Keratinocyte (primary cell): ENCODE data around the gene TOM1. TPM values are rescaled to one million over a fixed set of nuclear protein-coding genes. Genes with fewer than 3 reads are reported as not detected.

ENCODE experiments used
- DNase-seq: peaks from one replicate; pipeline ENCODE4 v3.0.0-alpha.2; 2011; ENCODE audit warnings: low read depth, missing footprints, low spot score
- FAIRE-seq: peaks from 2 replicates; lab custom pipeline; 2011; peaks lifted over from hg19 to GRCh38; lab: Jason Lieb, UNC
- H2AFZ ChIP-seq: 2 replicates; pipeline ENCODE4 v1.6.0; 2012; ENCODE audit warnings: low read length, control low read depth, inconsistent platforms; ENCODE audit not compliant: control insufficient read depth
- H3K27ac ChIP-seq: 2 replicates; pipeline ENCODE4 v1.5.1; 2011; ENCODE audit warnings: low read length; ENCODE audit not compliant: control insufficient read depth, insufficient read depth
- H3K27me3 ChIP-seq: 3 replicates; pipeline ENCODE4 v1.6.0; 2011; ENCODE audit warnings: low read length; ENCODE audit not compliant: control insufficient read depth, insufficient read depth; ENCODE audit errors: extremely low read depth
- H3K36me3 ChIP-seq, 2 experiments: 2 replicates in 1 of 2; 3 replicates in 1 of 2; pipeline ENCODE4 v1.5.1; 2011; ENCODE audit warnings: low read length in 2 of 2, mild to moderate bottlenecking in 1 of 2; ENCODE audit not compliant: control insufficient read depth in 2 of 2, insufficient read depth in 2 of 2; ENCODE audit errors: extremely low read depth in 1 of 2
- H3K4me1 ChIP-seq: 3 replicates; pipeline ENCODE4 v1.5.1; 2011; ENCODE audit warnings: low read length; ENCODE audit not compliant: control insufficient read depth, insufficient read depth; ENCODE audit errors: extremely low read depth
- H3K4me2 ChIP-seq: 3 replicates; pipeline ENCODE4 v1.6.0; 2011; ENCODE audit warnings: low read depth, low read length; ENCODE audit not compliant: control insufficient read depth, insufficient read depth; ENCODE audit errors: extremely low read depth
- H3K4me3 ChIP-seq, 3 experiments: fragments of 200-600 bp in 1 of 3; sonication (generic) in 1 of 3; 2 replicates in 2 of 3; 3 replicates in 1 of 3; pipeline ENCODE4 v1.5.1; 2011 to 2016; ENCODE audit warnings: low read length in 3 of 3, mild to moderate bottlenecking in 3 of 3, control low read depth in 2 of 3, inconsistent platforms in 1 of 3, low read depth in 1 of 3, mixed read lengths in 1 of 3, mixed run types in 1 of 3, moderate library complexity in 1 of 3; ENCODE audit not compliant: control insufficient read depth in 2 of 3, insufficient read depth in 2 of 3; ENCODE audit errors: extremely low read depth in 1 of 3
- H3K79me2 ChIP-seq: 2 replicates; pipeline ENCODE4 v1.6.0; 2012; ENCODE audit warnings: low read length; ENCODE audit not compliant: control insufficient read depth, insufficient read depth
- H3K9ac ChIP-seq: 3 replicates; pipeline ENCODE4 v1.6.0; 2011; ENCODE audit warnings: low read length; ENCODE audit not compliant: control insufficient read depth, insufficient read depth; ENCODE audit errors: extremely low read depth
- H3K9me1 ChIP-seq: 3 replicates; pipeline ENCODE4 v1.6.0; 2011; ENCODE audit warnings: low read length; ENCODE audit not compliant: control insufficient read depth, insufficient read depth; ENCODE audit errors: extremely low read depth
- H3K9me3 ChIP-seq: 2 replicates; pipeline ENCODE4 v1.5.1; 2012; ENCODE audit warnings: low read depth, low read length; ENCODE audit not compliant: control insufficient read depth
- H4K20me1 ChIP-seq: 3 replicates; pipeline ENCODE4 v1.6.0; 2011; ENCODE audit warnings: low read length; ENCODE audit not compliant: control insufficient read depth, insufficient read depth; ENCODE audit errors: extremely low read depth
- CTCF ChIP-seq, 3 experiments: IDR thresholded peaks in 1 of 3; conservative IDR thresholded peaks in 1 of 3; optimal IDR thresholded peaks in 1 of 3; 2 replicates in 2 of 3; 3 replicates in 1 of 3; pipeline versions ENCODE3 to v1.5.1; 2011; ENCODE audit warnings: low read length in 3 of 3, mild to moderate bottlenecking in 3 of 3, moderate library complexity in 2 of 3, control low read depth in 1 of 3, inconsistent platforms in 1 of 3; ENCODE audit not compliant: insufficient read depth in 2 of 3; ENCODE audit errors: extremely low read depth in 1 of 3
- EZH2 ChIP-seq: IDR thresholded peaks from one replicate; pipeline ENCODE4 v1.6.1; 2012; ENCODE audit warnings: inconsistent platforms, mild to moderate bottlenecking, low read length, moderate library complexity
- dilution Hi-C: fragments of 300-500 bp; cut with MboI; formaldehyde crosslinking; loops from one replicate; pipeline ENCODE4 v1.7.0; 2020; ENCODE audit warnings: low sequenced_read_pairs; ENCODE audit not compliant: extremely low pct_ligation_motif_present
- polyA minus RNA-seq, 3 experiments: library from RNA; depleted of rRNA, polyadenylated mRNA; stranded (reverse); fragments of >200 nt; gene quantifications; 1 replicate in 1 of 3; 2 replicates in 1 of 3; 3 replicates in 1 of 3; pipeline ENCODE4 v1.2.3, GENCODE V29; 2011
- polyA plus RNA-seq, 5 experiments: library from polyadenylated mRNA; depleted of rRNA in 3 of 5; stranded (reverse) in 3 of 5; stranded (forward) in 1 of 5; unstranded in 1 of 5; fragments of >200 nt; gene quantifications; 1 replicate in 1 of 5; 2 replicates in 3 of 5; 3 replicates in 1 of 5; pipeline versions ENCODE4 v1.2.1 to v1.2.3, GENCODE V29; 2011 to 2012; ENCODE audit warnings: missing spikeins in 2 of 5, low read depth in 1 of 5, low replicate concordance in 1 of 5

TOM1 gene
- polyA plus RNA-seq (17.4 to 32.5 TPM (median 18.3 TPM) in 3 replicates), polyA minus RNA-seq (33.9 to 70.0 TPM (median 46.7 TPM) in 3 replicates)
- 38.2 TPM for polyA plus RNA-seq (2011; ENCODE audit: low read depth)
- 22.5 and 30.3 TPM in 2 replicates for polyA plus RNA-seq (2011; cell fraction: cytosol; rRNA removed)
- 32.1 and 38.9 TPM in 2 replicates for polyA plus RNA-seq (2011; cell fraction: nucleus; rRNA removed)
- polyA plus RNA-seq (2012; ENCODE audit: low replicate concordance), result 11.5 and 46.8 TPM in 2 replicates
- 24.4 TPM for polyA minus RNA-seq (2011; cell fraction: cytosol; rRNA and poly(A)+ RNA removed)
- 17.6 and 30.5 TPM in 2 replicates for polyA minus RNA-seq (2011; cell fraction: nucleus; rRNA and poly(A)+ RNA removed)

DNA sequence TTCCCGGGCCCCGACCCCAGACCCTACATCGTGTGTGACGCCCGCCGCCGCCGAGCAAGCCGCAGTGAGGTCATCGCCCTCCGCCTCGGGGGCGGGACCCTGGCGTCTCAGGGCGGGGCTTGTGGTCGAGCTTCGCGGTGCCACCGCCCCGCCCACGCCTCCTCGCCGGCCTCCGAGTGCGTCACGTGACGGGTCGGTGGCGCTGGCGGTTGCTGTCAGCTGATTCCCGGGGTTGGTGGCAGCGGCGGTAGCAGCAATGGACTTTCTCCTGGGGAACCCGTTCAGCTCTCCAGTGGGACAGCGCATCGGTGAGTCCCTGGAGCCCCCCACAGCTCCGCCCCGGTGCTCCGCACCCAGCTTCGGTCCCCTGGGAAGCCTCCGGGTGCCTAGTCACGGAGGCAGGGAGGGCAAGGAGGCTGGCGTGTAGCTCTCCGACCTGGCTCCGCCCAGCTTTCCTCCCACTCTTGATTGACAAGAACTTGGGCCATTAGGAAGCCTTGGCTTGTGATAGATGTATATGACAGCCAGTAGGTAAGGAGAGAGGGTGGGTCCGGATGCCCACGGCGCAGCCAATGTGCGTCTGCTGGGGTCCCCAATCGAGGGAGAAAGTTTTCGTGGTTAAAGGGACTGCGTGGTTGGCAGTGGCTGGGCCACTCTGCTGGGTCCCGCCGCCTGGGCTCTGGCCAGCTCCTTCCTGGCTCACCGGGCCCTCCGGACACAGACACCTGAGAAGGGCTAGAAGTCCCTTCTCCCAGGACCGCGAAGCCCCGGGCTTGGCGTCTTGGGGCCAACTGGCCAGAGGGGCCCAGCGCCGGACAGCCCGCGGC, at the start of gene TOM1:
TSS of gene TOM1 (plus strand) at position 222 of the 827 bp plus-strand sequence. CDS start at position 257, 35 bp downstream.
- FAIRE-seq (peak; percentile 70), DNase-seq (peak; percentile 90)
- Histone ChIP-seq H3K79me2 (peaks cover 2% of the 10 kb centered on the region), H3K4me2 (peak within 1 kb of the TSS; percentile 97), H3K27me3 (no peaks in the 10 kb centered on the region), H4K20me1 (no peaks in the 10 kb centered on the region), H3K36me3 (peaks cover 3 to 4% of the 10 kb centered on the region in 2 experiments), H3K9me1 (no peaks in the 10 kb centered on the region), H3K4me3 (peak within 1 kb of the TSS; percentile 68 to 94 (median 92)), H3K9me3 (no peaks in the 10 kb centered on the region), H3K27ac (peak within 1 kb of the TSS; percentile 90), H3K4me1 (peaks cover 17% of the 10 kb centered on the region), H3K9ac (peak within 1 kb of the TSS; percentile 93), H2AFZ (peak within 1 kb of the TSS; percentile 91)
- dilution Hi-C loops, result no loop called here
- TF ChIP-seq CTCF (optimal IDR thresholded peaks at IDR 0.05 in 1 of 3, IDR thresholded peaks at IDR 0.05 in 1 of 3, conservative IDR thresholded peaks at IDR 0.05 in 1 of 3; ENCODE audit: extremely low read depth in 1 of 3, insufficient read depth in 2 of 3, low read length in 3 of 3), result no peak

DNA sequence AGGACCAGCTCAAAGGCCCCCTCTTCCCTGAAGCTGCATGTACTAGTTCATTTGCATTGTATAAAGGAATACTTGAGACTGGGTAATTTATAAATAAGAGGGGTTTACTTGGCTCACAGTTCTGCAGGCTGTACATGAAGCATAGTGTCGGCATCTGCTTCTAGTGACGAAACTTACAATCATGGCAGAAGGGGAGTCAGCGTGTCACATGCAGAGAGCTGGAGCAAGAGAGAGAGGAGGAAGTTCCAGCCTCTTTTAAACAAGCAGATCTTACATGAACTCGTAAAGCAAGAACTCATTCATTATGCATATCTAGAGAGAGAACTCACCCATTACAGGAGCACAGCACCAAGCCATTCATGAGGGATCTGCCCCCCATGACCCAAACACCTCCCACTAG, 49.5 kb upstream of the TOM1 start:
- no peaks in the 10 kb centered on the region for H3K27me3 ChIP-seq
- H2AFZ ChIP-seq, result no peak overlapping the region
- no peaks in the 10 kb centered on the region for H4K20me1 ChIP-seq
- dilution Hi-C loops, result no loop called here
- H3K36me3 ChIP-seq, result no peaks in the 10 kb centered on the region
- H3K9ac ChIP-seq, result no peak overlapping the region
- no peak for TF ChIP-seq EZH2
- TF ChIP-seq CTCF (optimal IDR thresholded peaks at IDR 0.05 in 1 of 3, IDR thresholded peaks at IDR 0.05 in 1 of 3, conservative IDR thresholded peaks at IDR 0.05 in 1 of 3; ENCODE audit: extremely low read depth in 1 of 3, insufficient read depth in 2 of 3, low read length in 3 of 3), result no peak
- no peaks in the 10 kb centered on the region for H3K9me1 ChIP-seq
- H3K4me3 ChIP-seq, result no peak overlapping the region
- FAIRE-seq (no peak), DNase-seq (no peak)
- no peak overlapping the region for H3K27ac ChIP-seq
- H3K4me2 ChIP-seq, result no peak overlapping the region
- no peaks in the 10 kb centered on the region for H3K4me1 ChIP-seq
- no peaks in the 10 kb centered on the region for H3K9me3 ChIP-seq
- H3K79me2 ChIP-seq, result no peaks in the 10 kb centered on the region
